ENCODE measurements around the gene SPG11.

The SPG11 gene

GRCh38 chr15:44536302-44536961, 127.0 kb downstream of the SPG11 start:
- no peaks in the 10 kb centered on the region for H4K20me1 ChIP-seq (ENCODE audit: insufficient read depth, low read length)
- no peaks in the 10 kb centered on the region for H3K36me3 ChIP-seq (replicated peaks; ENCODE audit: insufficient read depth, low read length)
- H3K27ac ChIP-seq (ENCODE audit: low read length) = peak overlapping the region; percentile 82
- peaks cover 6% of the 10 kb centered on the region; the same call in 1 of the 2 replicates for H3K4me1 ChIP-seq (ENCODE audit: low read length)
- peak overlapping the region; percentile 88 for H3K9ac ChIP-seq (ENCODE audit: low read length)
- no peaks in the 10 kb centered on the region for H3K27me3 ChIP-seq (replicated peaks; ENCODE audit: insufficient read depth, low read length)
- H3K79me2 ChIP-seq (ENCODE audit: low read length) = peaks cover 52% of the 10 kb centered on the region
- H3K4me3 ChIP-seq (ENCODE audit: low read length) = peak overlapping the region; percentile 90
- TF ChIP-seq EZH2 (optimal IDR thresholded peaks at IDR 0.05; ENCODE audit: low read depth, low read length) (no peak), CTCF (IDR thresholded peaks at IDR 0.05; ENCODE audit: low read length) (peak; percentile 42), EZH2phosphoT487 (IDR thresholded peaks at IDR 0.05; ENCODE audit: low read length) (no peak)
- H3K4me2 ChIP-seq (ENCODE audit: low read depth, low read length) = peak overlapping the region; percentile 95
- peaks cover 23% of the 10 kb centered on the region for H3F3A ChIP-seq (ENCODE audit: insufficient read depth, low read length)
- peak overlapping the region; percentile 88 for H2AFZ ChIP-seq (ENCODE audit: low read length)
- peak; percentile 83 for DNase-seq
- H3K9me2 ChIP-seq (replicated peaks; ENCODE audit: insufficient read depth, low read length) = no peaks in the 10 kb centered on the region
- H3K9me3 ChIP-seq (replicated peaks; ENCODE audit: insufficient read depth, low read length) = no peaks in the 10 kb centered on the region

GRCh38 chr15:44535523-44536301, 127.8 kb downstream of the SPG11 start:
- Histone ChIP-seq H3K9me2 (replicated peaks; ENCODE audit: insufficient read depth, low read length) (no peaks in the 10 kb centered on the region), H3K4me2 (ENCODE audit: low read depth, low read length) (peak overlapping the region; percentile 95), H3K4me1 (ENCODE audit: low read length) (peaks cover 6% of the 10 kb centered on the region; the same call in 1 of the 2 replicates), H2AFZ (ENCODE audit: low read length) (peak overlapping the region; percentile 88), H3K79me2 (ENCODE audit: low read length) (peaks cover 44% of the 10 kb centered on the region), H4K20me1 (ENCODE audit: insufficient read depth, low read length) (no peaks in the 10 kb centered on the region), H3K9ac (ENCODE audit: low read length) (peak overlapping the region; percentile 88), H3K36me3 (replicated peaks; ENCODE audit: insufficient read depth, low read length) (no peaks in the 10 kb centered on the region), H3K27ac (ENCODE audit: low read length) (peak overlapping the region; percentile 82), H3K4me3 (ENCODE audit: low read length) (peak overlapping the region; percentile 90), H3K9me3 (replicated peaks; ENCODE audit: insufficient read depth, low read length) (no peaks in the 10 kb centered on the region), H3F3A (ENCODE audit: insufficient read depth, low read length) (peaks cover 23% of the 10 kb centered on the region), H3K27me3 (replicated peaks; ENCODE audit: insufficient read depth, low read length) (no peaks in the 10 kb centered on the region)
- TF ChIP-seq EZH2phosphoT487 (IDR thresholded peaks at IDR 0.05; ENCODE audit: low read length) = no peak
- no peak for TF ChIP-seq EZH2 (optimal IDR thresholded peaks at IDR 0.05; ENCODE audit: low read depth, low read length)
- no peak for TF ChIP-seq CTCF (IDR thresholded peaks at IDR 0.05; ENCODE audit: low read length)
- peak; percentile 66 for DNase-seq

- TF ChIP-seq EZH2phosphoT487 (IDR thresholded peaks at IDR 0.05; ENCODE audit: low read length) = no peak
- no peak for TF ChIP-seq CTCF (IDR thresholded peaks at IDR 0.05; ENCODE audit: low read length)
- no peak for TF ChIP-seq EZH2 (optimal IDR thresholded peaks at IDR 0.05; ENCODE audit: low read depth, low read length)
- Histone ChIP-seq H3K27ac (ENCODE audit: low read length) (no peak overlapping the region), H3K4me1 (ENCODE audit: low read length) (peaks cover 6% of the 10 kb centered on the region; the same call in 1 of the 2 replicates), H2AFZ (ENCODE audit: low read length) (no peak overlapping the region), H4K20me1 (ENCODE audit: insufficient read depth, low read length) (no peaks in the 10 kb centered on the region), H3K9me2 (replicated peaks; ENCODE audit: insufficient read depth, low read length) (no peaks in the 10 kb centered on the region), H3K9me3 (replicated peaks; ENCODE audit: insufficient read depth, low read length) (no peaks in the 10 kb centered on the region), H3F3A (ENCODE audit: insufficient read depth, low read length) (peaks cover 23% of the 10 kb centered on the region), H3K27me3 (replicated peaks; ENCODE audit: insufficient read depth, low read length) (no peaks in the 10 kb centered on the region), H3K9ac (ENCODE audit: low read length) (no peak overlapping the region), H3K36me3 (replicated peaks; ENCODE audit: insufficient read depth, low read length) (no peaks in the 10 kb centered on the region), H3K4me2 (ENCODE audit: low read depth, low read length) (no peak overlapping the region), H3K4me3 (ENCODE audit: low read length) (no peak overlapping the region), H3K79me2 (ENCODE audit: low read length) (peaks cover 38% of the 10 kb centered on the region)
- no peak for DNase-seq
Measured at GRCh38 chr15:44535092-44535491, 128.4 kb downstream of the SPG11 start.

All from MM.1S (cell line).